Measurements from ENCODE around the gene CREM. TPM values are rescaled to one million over a fixed set of nuclear protein-coding genes. Genes with fewer than 3 reads are reported as not detected.

CREM gene
- total RNA-seq, 1 donor from 2014 or later, result 86.4 TPM

DNA sequence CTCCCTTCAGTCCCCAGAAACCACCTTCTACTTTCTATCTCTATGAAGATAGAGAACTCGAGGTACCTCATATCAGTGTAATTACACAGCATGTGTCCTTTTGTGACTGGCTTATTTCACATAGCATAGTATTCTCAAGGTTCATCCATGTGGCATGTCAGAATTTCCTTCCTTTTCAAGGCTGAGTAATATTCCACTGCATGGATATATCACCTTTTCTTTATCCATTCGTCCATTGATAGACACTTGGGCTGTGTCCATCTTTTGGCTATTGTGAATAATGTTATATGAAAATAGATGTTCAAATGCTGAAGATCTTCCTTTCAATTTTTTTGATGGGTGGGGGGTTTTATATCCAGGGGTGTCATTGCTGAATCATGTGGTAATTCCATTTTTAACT lies 117.9 kb downstream of the CREM start:
- no peak overlapping the region for H3K4me3 Mint-ChIP-seq
- no peaks in the 10 kb centered on the region for H3K36me3 Mint-ChIP-seq (ENCODE audit: low read depth)
- no peaks in the 10 kb centered on the region for H3K9me3 Mint-ChIP-seq
- TF ChIP-seq, protein P1, sequence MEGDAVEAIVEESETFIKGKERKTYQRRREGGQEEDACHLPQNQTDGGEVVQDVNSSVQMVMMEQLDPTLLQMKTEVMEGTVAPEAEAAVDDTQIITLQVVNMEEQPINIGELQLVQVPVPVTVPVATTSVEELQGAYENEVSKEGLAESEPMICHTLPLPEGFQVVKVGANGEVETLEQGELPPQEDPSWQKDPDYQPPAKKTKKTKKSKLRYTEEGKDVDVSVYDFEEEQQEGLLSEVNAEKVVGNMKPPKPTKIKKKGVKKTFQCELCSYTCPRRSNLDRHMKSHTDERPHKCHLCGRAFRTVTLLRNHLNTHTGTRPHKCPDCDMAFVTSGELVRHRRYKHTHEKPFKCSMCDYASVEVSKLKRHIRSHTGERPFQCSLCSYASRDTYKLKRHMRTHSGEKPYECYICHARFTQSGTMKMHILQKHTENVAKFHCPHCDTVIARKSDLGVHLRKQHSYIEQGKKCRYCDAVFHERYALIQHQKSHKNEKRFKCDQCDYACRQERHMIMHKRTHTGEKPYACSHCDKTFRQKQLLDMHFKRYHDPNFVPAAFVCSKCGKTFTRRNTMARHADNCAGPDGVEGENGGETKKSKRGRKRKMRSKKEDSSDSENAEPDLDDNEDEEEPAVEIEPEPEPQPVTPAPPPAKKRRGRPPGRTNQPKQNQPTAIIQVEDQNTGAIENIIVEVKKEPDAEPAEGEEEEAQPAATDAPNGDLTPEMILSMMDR (IDR thresholded peaks at IDR 0.05), result no peak
- H3K27me3 Mint-ChIP-seq, result peaks cover 5% of the 10 kb centered on the region
- ChIA-PET CTCF (no interaction called here), POLR2A (no interaction called here)
- intact Hi-C loops (cut with micrococcal nuclease), result loop anchor here (10.0 kb wide), 1 partner anchor 390 kb away; no protein-coding TSS in a partner anchor
- H3K4me1 Mint-ChIP-seq, result no peaks in the 10 kb centered on the region
- H3K27ac Mint-ChIP-seq, result no peak overlapping the region
- no peak for DNase-seq
- ATAC-seq (ENCODE audit: low read depth), result no peak

DNA sequence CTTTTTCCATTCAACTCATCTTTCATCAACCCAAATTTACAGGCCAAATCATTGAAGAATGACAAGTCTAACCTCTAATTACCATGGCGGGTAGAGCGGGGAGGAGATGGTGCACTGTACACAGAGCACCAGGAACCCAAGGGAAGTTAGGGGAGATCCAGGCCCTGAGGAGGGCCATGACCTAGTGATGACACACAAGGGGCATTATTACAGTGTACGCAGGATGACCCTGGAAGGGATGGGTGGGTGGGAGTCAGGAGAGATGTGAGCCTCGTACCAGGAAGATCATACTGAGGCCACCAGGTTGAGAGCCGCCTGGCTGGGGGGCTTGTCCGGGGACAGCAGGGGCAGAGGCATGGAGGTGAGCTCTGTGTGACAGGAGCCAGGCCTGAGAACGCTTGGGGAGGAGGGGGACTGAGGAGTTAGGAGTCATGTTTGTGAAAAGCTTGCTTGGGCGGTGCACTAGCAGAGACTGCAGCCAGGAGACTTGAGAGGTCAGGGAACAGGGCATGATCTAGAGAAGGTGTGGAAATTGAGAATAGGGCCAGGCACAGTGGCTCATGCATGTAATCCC lies 120.2 kb downstream of the CREM start:
- ChIA-PET POLR2A (no interaction called here), CTCF (no interaction called here)
- no peaks in the 10 kb centered on the region for H3K36me3 Mint-ChIP-seq (ENCODE audit: low read depth)
- H3K4me3 Mint-ChIP-seq, result no peak overlapping the region
- DNase-seq (no peak), ATAC-seq (ENCODE audit: low read depth) (no peak)
- no peak overlapping the region for H3K27ac Mint-ChIP-seq
- H3K9me3 Mint-ChIP-seq, result no peaks in the 10 kb centered on the region
- intact Hi-C loops (cut with micrococcal nuclease), result loop anchor here (10.0 kb wide), 1 partner anchor 388 kb away; no protein-coding TSS in a partner anchor
- H3K27me3 Mint-ChIP-seq, result peaks cover 5% of the 10 kb centered on the region
- TF ChIP-seq, protein P1 (IDR thresholded peaks at IDR 0.05), result no peak
- no peaks in the 10 kb centered on the region for H3K4me1 Mint-ChIP-seq

DNA sequence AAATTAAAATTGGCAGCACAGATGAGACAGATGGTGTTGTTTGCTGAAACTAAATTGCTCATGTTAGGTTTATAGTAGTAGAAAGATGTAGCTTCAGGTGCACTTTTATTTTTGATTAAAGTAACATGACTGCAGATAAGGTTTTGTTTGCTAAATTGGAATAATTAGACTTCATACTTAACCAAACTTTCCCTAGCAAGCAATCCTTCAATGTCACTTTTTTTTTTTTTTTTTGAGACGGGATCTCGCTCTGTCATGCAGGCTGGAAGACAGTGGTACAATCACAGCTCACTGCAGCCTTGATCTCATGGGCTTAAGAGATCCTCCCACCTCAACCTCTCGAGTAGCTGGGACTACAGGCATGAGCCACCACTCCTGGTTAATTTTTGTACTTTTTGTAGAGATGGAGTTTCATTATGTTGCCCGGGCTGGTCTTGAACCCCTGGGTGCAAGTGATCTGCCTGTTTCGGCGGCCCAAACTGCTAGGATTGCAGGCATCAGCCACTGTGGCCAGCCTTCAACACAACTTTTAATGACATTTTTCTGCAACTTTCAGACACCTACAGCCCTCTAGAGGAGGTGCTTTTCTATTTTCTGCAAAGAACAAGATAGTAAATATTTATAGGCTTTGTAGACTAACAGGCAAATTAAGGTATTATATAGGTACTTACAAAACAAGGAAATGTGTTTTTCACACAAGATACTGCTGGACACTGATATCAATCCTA lies 124.9 kb downstream of the CREM start:
- Mint-ChIP-seq H3K27ac (no peak overlapping the region), H3K9me3 (peaks cover 2% of the 10 kb centered on the region), H3K4me3 (no peak overlapping the region), H3K36me3 (ENCODE audit: low read depth) (no peaks in the 10 kb centered on the region), H3K4me1 (no peaks in the 10 kb centered on the region), H3K27me3 (no peaks in the 10 kb centered on the region)
- TF ChIP-seq, protein P1 (IDR thresholded peaks at IDR 0.05), result no peak
- DNase-seq, result no peak
- intact Hi-C loops (cut with micrococcal nuclease), result no loop called here
- ChIA-PET CTCF (no interaction called here), POLR2A (interaction anchor here (0.7 kb wide), 2 partner anchors 272 to 320 kb away, joined by 3 to 6 read pairs; no protein-coding TSS in a partner anchor)
- ATAC-seq (ENCODE audit: low read depth), result no peak

DNA sequence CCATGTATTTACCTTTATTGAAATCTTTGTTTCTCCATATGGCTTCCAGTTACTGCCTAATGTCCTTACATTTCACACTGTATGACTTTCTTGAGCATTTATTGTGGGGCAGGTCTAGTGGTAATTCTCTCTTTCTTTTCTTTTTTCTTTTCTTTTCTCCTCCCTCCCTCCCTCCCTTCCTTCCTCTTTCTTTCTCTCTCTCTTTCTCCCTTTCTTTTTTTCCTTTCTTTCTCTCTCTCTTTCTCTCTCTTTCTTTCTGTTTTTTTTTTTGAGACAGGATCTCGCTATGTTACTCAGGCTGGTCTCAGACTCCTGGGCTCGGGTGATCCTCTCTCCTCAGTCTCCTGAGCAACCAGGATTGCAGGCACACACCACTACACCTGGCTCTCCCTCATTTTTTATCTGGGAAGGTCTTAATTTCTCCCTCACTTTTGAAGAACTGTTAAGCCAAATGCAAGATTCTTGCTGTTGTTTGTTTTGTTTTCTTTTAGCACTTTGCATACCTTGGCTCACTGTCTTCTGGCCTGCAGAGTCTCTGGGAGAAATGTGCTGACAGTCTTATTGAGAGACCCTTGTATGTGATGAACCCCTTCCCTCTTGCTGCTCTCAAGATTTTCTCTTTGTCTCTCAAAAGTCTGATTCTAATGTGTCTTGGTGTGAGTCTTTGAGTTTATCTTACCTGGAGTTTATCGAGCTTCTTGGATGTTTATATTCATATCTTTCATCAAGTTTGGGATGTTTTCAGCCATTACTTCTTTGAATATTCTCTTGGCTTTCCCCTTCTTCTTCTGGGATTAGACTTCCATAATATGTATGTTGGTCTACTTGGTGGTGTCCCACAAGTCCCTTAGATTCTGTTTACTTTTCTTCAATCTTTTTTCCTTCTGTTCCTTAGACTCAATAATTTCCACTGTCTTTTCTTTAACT lies 130.7 kb downstream of the CREM start:
- no peak overlapping the region for H3K4me3 Mint-ChIP-seq
- peaks cover 22% of the 10 kb centered on the region for H3K9me3 Mint-ChIP-seq
- POLR2A ChIA-PET, result no interaction called here
- ATAC-seq (ENCODE audit: low read depth), result no peak
- CTCF ChIA-PET, result no interaction called here
- no peaks in the 10 kb centered on the region for H3K4me1 Mint-ChIP-seq
- no peak for DNase-seq
- intact Hi-C loops (cut with micrococcal nuclease), result no loop called here
- no peak overlapping the region for H3K27ac Mint-ChIP-seq
- TF ChIP-seq, protein P1 (IDR thresholded peaks at IDR 0.05), result no peak
- no peaks in the 10 kb centered on the region for H3K27me3 Mint-ChIP-seq
- H3K36me3 Mint-ChIP-seq (ENCODE audit: low read depth), result no peaks in the 10 kb centered on the region

All from activated B cell treated with CpG ODN at 0.5 μM for 24 hours (primary cell).